Osteoblast (primary cell): ENCODE data around the gene FAM98C. TPM values are rescaled to one million over a fixed set of nuclear protein-coding genes. Genes with fewer than 3 reads are reported as not detected.
"Not testable (repeated sequence)": the region's sequence is repeated elsewhere in the genome, so short reads cannot be mapped to it uniquely, and the experiment has no call there.

Experiments
- DNase-seq: peaks from one replicate; pipeline ENCODE4 v3.0.0; 2011; ENCODE audit warnings: low spot score, mixed read lengths; ENCODE audit not compliant: insufficient read length; ENCODE audit errors: missing footprints
- H2AFZ ChIP-seq: 2 replicates; pipeline ENCODE4 v1.6.0; 2011; ENCODE audit warnings: mild to moderate bottlenecking, low read length
- H3K27ac ChIP-seq: 2 replicates; pipeline ENCODE4 v1.5.1; 2011; ENCODE audit warnings: mild to moderate bottlenecking, low read depth, low read length, moderate library complexity
- H3K27me3 ChIP-seq: 2 replicates; pipeline ENCODE4 v1.6.0; 2012; ENCODE audit warnings: mild to moderate bottlenecking, control low read depth, inconsistent platforms, low read length, moderate library complexity; ENCODE audit not compliant: insufficient read depth
- H3K36me3 ChIP-seq: 2 replicates; pipeline ENCODE4 v1.5.1; 2011; ENCODE audit warnings: mild to moderate bottlenecking, low read length, control low read depth, moderate library complexity; ENCODE audit not compliant: insufficient read depth
- H3K4me1 ChIP-seq: 2 replicates; pipeline ENCODE4 v1.5.1; 2011; ENCODE audit warnings: mild to moderate bottlenecking, low read length, control low read depth, moderate library complexity; ENCODE audit not compliant: insufficient read depth
- H3K4me2 ChIP-seq: 2 replicates; pipeline ENCODE4 v1.6.0; 2011; ENCODE audit warnings: mild to moderate bottlenecking, low read length; ENCODE audit not compliant: insufficient read depth
- H3K4me3 ChIP-seq: fragments of 200-600 bp; sonication (generic); 3 replicates; pipeline ENCODE4 v1.5.1; 2012; ENCODE audit warnings: mild to moderate bottlenecking, low read length, inconsistent platforms; ENCODE audit not compliant: insufficient read depth
- H3K79me2 ChIP-seq: 2 replicates; pipeline ENCODE4 v1.6.0; 2012; ENCODE audit warnings: mild to moderate bottlenecking, low read length, control low read depth, inconsistent platforms; ENCODE audit not compliant: insufficient read depth
- H3K9me3 ChIP-seq: 2 replicates; pipeline ENCODE4 v1.5.1; 2011; ENCODE audit warnings: low read depth, low read length, control low read depth
- H4K20me1 ChIP-seq: 2 replicates; pipeline ENCODE4 v1.6.0; 2012; ENCODE audit warnings: mild to moderate bottlenecking, low read length, control low read depth; ENCODE audit not compliant: insufficient read depth
- CTCF ChIP-seq: IDR thresholded peaks from 2 replicates; pipeline ENCODE4 v1.5.1; 2011; ENCODE audit warnings: mild to moderate bottlenecking, low read depth, low read length, moderate library complexity; ENCODE audit errors: extremely low read depth
- total RNA-seq: library from RNA; depleted of rRNA; stranded (reverse); fragments of >200 nt; gene quantifications from 2 replicates; pipeline ENCODE4 v1.2.3, GENCODE V29; 2012

Gene FAM98C
- total RNA-seq, 1 donor: 14.1 TPM

DNA sequence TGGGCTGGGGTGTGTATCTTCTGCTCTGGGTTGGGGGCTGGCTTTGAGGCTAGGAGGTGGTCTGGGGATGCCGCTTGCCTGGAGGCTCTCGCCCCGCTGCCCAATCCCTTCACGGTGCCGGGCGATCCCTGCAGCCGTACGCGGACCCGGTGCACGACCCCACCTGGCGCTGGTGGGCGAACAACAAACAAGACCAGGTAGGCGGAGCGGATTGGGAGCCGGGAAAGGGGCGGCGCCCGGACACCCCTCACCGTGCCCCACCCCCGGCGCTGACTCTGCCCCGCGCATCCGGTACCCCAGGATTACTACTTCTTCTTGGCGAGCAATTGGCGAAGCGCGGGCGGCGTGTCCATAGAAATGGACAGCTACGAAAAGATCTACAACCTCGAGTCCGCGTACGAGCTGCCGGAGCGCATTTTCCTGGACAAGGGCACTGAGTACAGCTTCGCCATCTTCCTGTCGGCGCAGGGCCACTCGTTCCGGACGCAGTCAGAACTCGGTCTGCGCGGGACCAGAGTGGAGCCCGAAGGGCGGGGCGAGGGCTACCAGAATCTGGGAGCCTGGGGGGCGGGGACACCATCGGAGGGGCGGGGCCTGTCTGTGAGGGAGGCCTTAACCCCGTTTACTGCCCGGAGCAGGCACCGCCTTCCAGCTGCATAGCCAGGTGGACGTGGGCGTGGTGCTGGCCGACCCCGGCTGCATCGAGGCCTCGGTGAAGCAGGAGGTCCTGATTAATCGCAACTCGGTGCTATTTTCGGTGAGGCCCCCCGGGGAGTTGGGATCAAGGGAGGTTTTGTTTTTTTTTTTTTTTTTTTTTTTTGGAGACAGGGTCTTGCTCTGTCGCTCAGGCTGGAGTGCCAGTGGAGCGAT, 40.6 kb upstream of the FAM98C start:
- Histone ChIP-seq H3K4me1 (peaks cover 5% of the 10 kb centered on the region), H3K79me2 (no peaks in the 10 kb centered on the region), H3K27ac (no peak overlapping the region), H3K27me3 (peaks cover 37% of the 10 kb centered on the region), H3K4me3 (peak overlapping the region; percentile 70), H3K4me2 (peak overlapping the region; percentile 84), H4K20me1 (peaks cover 5% of the 10 kb centered on the region), H3K36me3 (no peaks in the 10 kb centered on the region), H3K9me3 (no peaks in the 10 kb centered on the region), H2AFZ (peak overlapping the region; percentile 89)
- TF ChIP-seq CTCF: no peak
- DNase-seq: peak; percentile 95

DNA sequence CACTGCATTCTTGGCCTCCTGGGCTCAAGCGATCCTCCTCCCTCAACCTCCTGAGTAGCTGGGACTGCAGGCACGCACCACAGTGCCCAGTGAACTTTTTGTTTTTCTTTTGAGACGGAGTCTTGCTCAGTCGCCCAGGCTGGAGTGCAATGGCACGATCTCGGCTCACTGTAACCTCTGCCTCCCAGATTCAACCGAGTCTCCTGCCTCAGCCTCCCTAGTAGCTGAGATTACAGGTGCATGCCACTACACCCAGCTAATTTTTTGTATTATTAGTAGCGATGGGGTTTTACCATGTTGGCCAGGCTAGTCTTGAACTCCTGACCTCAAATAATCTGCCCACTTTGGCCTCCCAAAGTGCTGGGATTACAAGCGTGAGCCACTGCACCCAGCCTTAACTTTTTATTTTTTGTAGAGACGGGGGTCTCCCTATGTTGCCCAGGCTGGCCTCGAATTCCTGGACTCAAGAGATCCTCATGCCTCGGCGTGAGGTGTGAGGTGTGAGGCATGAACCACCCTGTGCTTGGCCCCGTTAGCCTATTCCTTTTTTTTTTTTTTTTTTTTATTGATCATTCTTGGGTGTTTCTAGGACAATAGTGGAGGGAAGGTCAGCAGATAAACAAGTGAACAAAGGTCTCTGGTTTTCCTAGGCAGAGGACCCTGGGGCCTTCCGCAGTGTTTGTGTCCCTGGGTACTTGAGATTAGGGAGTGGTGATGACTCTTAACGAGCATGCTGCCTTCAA, 39.8 kb upstream of the FAM98C start:
- H4K20me1 ChIP-seq, DNase-seq, H3K9me3 ChIP-seq, H3K4me2 ChIP-seq, H2AFZ ChIP-seq, H3K4me3 ChIP-seq, H3K27ac ChIP-seq, H3K79me2 ChIP-seq, H3K36me3 ChIP-seq, H3K4me1 ChIP-seq: not testable (repeated sequence)
- H3K27me3 ChIP-seq: peaks cover 32% of the 10 kb centered on the region

DNA sequence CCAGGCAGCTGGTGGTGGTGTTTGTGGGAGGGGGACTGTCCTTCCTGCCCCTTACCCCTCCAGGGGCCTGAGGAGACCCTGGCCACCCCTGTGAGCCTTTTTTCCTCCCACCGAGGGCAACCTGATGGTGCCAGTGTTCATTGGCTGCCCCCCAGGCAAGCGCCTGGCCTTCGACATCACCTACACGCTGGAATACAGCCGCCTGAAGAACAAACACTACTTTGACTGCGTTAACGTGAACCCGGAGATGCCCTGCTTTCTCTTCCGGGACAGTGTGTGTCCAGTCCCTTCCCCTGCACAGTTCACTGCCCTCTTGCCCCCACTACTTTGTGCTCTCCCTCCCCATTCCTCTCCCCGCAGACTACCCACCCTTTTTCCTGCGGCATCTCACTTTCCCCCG, 35.9 kb upstream of the FAM98C start:
- H2AFZ ChIP-seq: no peak overlapping the region
- peaks cover 4% of the 10 kb centered on the region for H3K4me1 ChIP-seq
- no peak for TF ChIP-seq CTCF
- peaks cover 3% of the 10 kb centered on the region for H3K27me3 ChIP-seq
- peak; percentile 62 for DNase-seq
- H3K4me3 ChIP-seq: no peak overlapping the region
- H3K79me2 ChIP-seq: no peaks in the 10 kb centered on the region
- no peaks in the 10 kb centered on the region for H4K20me1 ChIP-seq
- no peaks in the 10 kb centered on the region for H3K36me3 ChIP-seq
- H3K27ac ChIP-seq: no peak overlapping the region
- H3K4me2 ChIP-seq: no peak overlapping the region
- H3K9me3 ChIP-seq: no peaks in the 10 kb centered on the region

DNA sequence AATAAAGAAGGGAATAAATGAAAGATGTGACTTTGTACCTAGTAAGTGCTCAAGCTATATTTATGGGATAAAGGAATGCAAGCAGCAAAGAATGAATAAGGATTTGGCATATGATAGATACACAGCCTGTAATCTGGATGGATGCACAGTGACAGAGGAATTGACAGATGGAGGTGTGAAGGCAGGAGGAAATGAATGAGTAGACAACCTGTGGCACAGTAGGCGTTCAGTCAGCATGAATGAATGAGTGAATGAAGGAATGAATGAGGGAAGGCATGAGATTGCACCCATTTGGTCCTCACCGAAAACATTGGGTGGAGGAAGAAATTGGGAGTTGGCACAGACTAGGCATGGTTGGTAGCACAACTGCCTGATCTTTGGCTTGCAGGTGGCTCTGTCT, 33.3 kb upstream of the FAM98C start:
- no peaks in the 10 kb centered on the region for H3K79me2 ChIP-seq
- peaks cover 3% of the 10 kb centered on the region for H3K27me3 ChIP-seq
- H3K4me3 ChIP-seq: no peak overlapping the region
- no peak overlapping the region for H3K4me2 ChIP-seq
- no peak for DNase-seq
- H3K36me3 ChIP-seq: no peaks in the 10 kb centered on the region
- no peaks in the 10 kb centered on the region for H3K4me1 ChIP-seq
- no peaks in the 10 kb centered on the region for H3K9me3 ChIP-seq
- H4K20me1 ChIP-seq: no peaks in the 10 kb centered on the region
- H3K27ac ChIP-seq: no peak overlapping the region
- no peak overlapping the region for H2AFZ ChIP-seq
- no peak for TF ChIP-seq CTCF
